Astrocyte (in vitro differentiated cells and primary cell): ENCODE results near the gene OPCML.

ENCODE experiments used
- CTCF ChIP-seq: IDR thresholded peaks from 2 replicates; pipeline ENCODE4 v1.5.1; 2011; ENCODE audit warnings: low read depth, mild to moderate bottlenecking, inconsistent platforms, low read length, moderate library complexity; ENCODE audit not compliant: insufficient read depth
- EZH2 ChIP-seq: IDR thresholded peaks from 2 replicates; pipeline ENCODE4 v1.6.1; 2012; ENCODE audit warnings: mild to moderate bottlenecking, low read length, inconsistent platforms; ENCODE audit not compliant: insufficient read depth

- no peak for TF ChIP-seq CTCF
- TF ChIP-seq EZH2, result no peak
Observed at GRCh38 chr11:133181066-133181465, 351.2 kb downstream of the OPCML start.
